HK-2 (cell line): ENCODE results near the gene XRCC3.

Experiments used
- DNase-seq: peaks from one replicate; pipeline ENCODE4 v3.0.0-alpha.2; 2018; ENCODE audit not compliant: unreplicated experiment

The XRCC3 gene

GRCh38 chr14:103715052-103716000 lies at the start of gene XRCC3, which contains the start of gene ZFYVE21:
TSS of gene XRCC3 (minus strand) at chr14:103715451. CDS start at chr14:103711087, 4,364 bp downstream.
TSS of gene ZFYVE21 (plus strand) at chr14:103715810. CDS start at chr14:103715842, 32 bp downstream.
- peak; percentile 100 for DNase-seq

GRCh38 chr14:103763730-103764488 lies 48.7 kb upstream of the XRCC3 start:
- DNase-seq = no peak

- DNase-seq = no peak
Measured at GRCh38 chr14:103762541-103762940, 47.3 kb upstream of the XRCC3 start.

- no peak for DNase-seq
Measured at GRCh38 chr14:103762036-103762435, 46.8 kb upstream of the XRCC3 start.

- no peak for DNase-seq
Measured at GRCh38 chr14:103758059-103758776, 43.0 kb upstream of the XRCC3 start.

- DNase-seq = no peak
Measured at GRCh38 chr14:103755060-103755459, 39.8 kb upstream of the XRCC3 start.

- DNase-seq = no peak
Measured at GRCh38 chr14:103753774-103754173, 38.5 kb upstream of the XRCC3 start.

- no peak for DNase-seq
Measured at GRCh38 chr14:103749860-103750259, 34.6 kb upstream of the XRCC3 start.

- no peak for DNase-seq
Measured at GRCh38 chr14:103749452-103749851, 34.2 kb upstream of the XRCC3 start.

GRCh38 chr14:103748534-103748857 lies 33.2 kb upstream of the XRCC3 start:
- DNase-seq = no peak

- peak; percentile 77 for DNase-seq
Measured at GRCh38 chr14:103746701-103747100, 31.4 kb upstream of the XRCC3 start.

GRCh38 chr14:103745424-103745823 lies 30.2 kb upstream of the XRCC3 start:
- DNase-seq = no peak

- DNase-seq = no peak
Measured at GRCh38 chr14:103744621-103745395, 29.6 kb upstream of the XRCC3 start.

- DNase-seq = no peak
Measured at GRCh38 chr14:103743691-103744090, 28.4 kb upstream of the XRCC3 start.

GRCh38 chr14:103742499-103743255 lies 27.4 kb upstream of the XRCC3 start:
- no peak for DNase-seq

GRCh38 chr14:103741876-103742275 lies 26.6 kb upstream of the XRCC3 start:
- no peak for DNase-seq

- no peak for DNase-seq
Measured at GRCh38 chr14:103740991-103741689, 25.9 kb upstream of the XRCC3 start.

- DNase-seq = no peak
Measured at GRCh38 chr14:103739793-103740501, 24.7 kb upstream of the XRCC3 start.

GRCh38 chr14:103739466-103739792 lies 24.2 kb upstream of the XRCC3 start:
- no peak for DNase-seq
